OCI-LY1 (cell line): ENCODE data around the gene UGGT1.

Experiments used
- H2AFZ ChIP-seq: fragments of 200-600 bp; sonication (generic), shearing (Covaris generic); 2 replicates; pipeline ENCODE4 v1.6.0; 2014; ENCODE audit warnings: antibody characterized with exemption, mild to moderate bottlenecking, low read length
- H3F3A ChIP-seq: fragments of 200-600 bp; sonication (generic), shearing (Covaris generic); 2 replicates; pipeline ENCODE4 v1.6.0; 2014; ENCODE audit warnings: mild to moderate bottlenecking, antibody characterized with exemption, low read length, moderate library complexity; ENCODE audit not compliant: insufficient read depth
- H3K27ac ChIP-seq: fragments of 200-600 bp; sonication (generic); 2 replicates; pipeline ENCODE4 v1.5.1; 2014; ENCODE audit warnings: low read length, mixed run types, mild to moderate bottlenecking, low read depth; ENCODE audit not compliant: poor library complexity, severe bottlenecking
- H3K27me3 ChIP-seq: fragments of 200-600 bp; sonication (generic); 2 replicates; pipeline ENCODE4 v1.6.0; 2014; ENCODE audit warnings: antibody characterized with exemption, mild to moderate bottlenecking, low read length, moderate library complexity; ENCODE audit not compliant: insufficient read depth
- H3K36me3 ChIP-seq: fragments of 200-600 bp; sonication (generic); 2 replicates; pipeline ENCODE4 v1.6.1; 2014; ENCODE audit warnings: mild to moderate bottlenecking, antibody characterized with exemption, low read length, moderate library complexity, mixed read lengths; ENCODE audit not compliant: insufficient read depth
- H3K4me1 ChIP-seq: fragments of 200-600 bp; sonication (generic); 2 replicates; pipeline ENCODE4 v1.5.1; 2014; ENCODE audit warnings: mild to moderate bottlenecking, low read length, moderate library complexity; ENCODE audit not compliant: insufficient read depth, severe bottlenecking
- H3K4me2 ChIP-seq: fragments of 200-600 bp; sonication (generic), shearing (Covaris generic); 2 replicates; pipeline ENCODE4 v1.6.1; 2014; ENCODE audit warnings: low read length
- H3K4me3 ChIP-seq: fragments of 200-600 bp; sonication (generic); 2 replicates; pipeline ENCODE4 v1.5.1; 2014; ENCODE audit warnings: low read length, low read depth, mild to moderate bottlenecking, mixed read lengths; ENCODE audit not compliant: poor library complexity, severe bottlenecking
- H3K79me2 ChIP-seq: fragments of 200-600 bp; shearing (Covaris generic); 2 replicates; pipeline ENCODE4 v1.6.1; 2016; ENCODE audit warnings: mixed run types, low read length, mixed read lengths; ENCODE audit not compliant: insufficient read depth
- H3K9ac ChIP-seq: fragments of 200-600 bp; sonication (generic), shearing (Covaris generic); 2 replicates; pipeline ENCODE4 v1.6.1; 2014; ENCODE audit warnings: mild to moderate bottlenecking, low read length, mixed read lengths
- H3K9me2 ChIP-seq: fragments of 200-600 bp; sonication (generic), shearing (Covaris generic); 2 replicates; pipeline ENCODE4 v1.6.1; 2014; ENCODE audit warnings: low read depth, mild to moderate bottlenecking, low read length, mixed read lengths
- H3K9me3 ChIP-seq: fragments of 200-600 bp; shearing (Covaris generic); 2 replicates; pipeline ENCODE4 v1.6.1; 2014; ENCODE audit warnings: low read length, mixed read lengths
- H4K20me1 ChIP-seq: fragments of 200-600 bp; sonication (generic), shearing (Covaris generic); 2 replicates; pipeline ENCODE4 v1.6.0; 2016; ENCODE audit warnings: mild to moderate bottlenecking, low read length; ENCODE audit not compliant: insufficient read depth
- EZH2 ChIP-seq: fragments of 200-600 bp; sonication (generic), shearing (Covaris generic); IDR thresholded peaks from 2 replicates; pipeline ENCODE4 v1.8.0; 2017; ENCODE audit warnings: borderline replicate concordance, mixed run types, mild to moderate bottlenecking, antibody characterized with exemption, low read length, moderate library complexity, mixed read lengths
- TF ChIP-seq, protein P1 (sequence below): fragments of 200-600 bp; sonication (generic), shearing (Covaris generic); IDR thresholded peaks from 2 replicates; pipeline ENCODE4 v1.5.1; 2017; ENCODE audit warnings: mild to moderate bottlenecking, antibody characterized with exemption, low read length, moderate library complexity, mixed read lengths

Gene UGGT1

DNA sequence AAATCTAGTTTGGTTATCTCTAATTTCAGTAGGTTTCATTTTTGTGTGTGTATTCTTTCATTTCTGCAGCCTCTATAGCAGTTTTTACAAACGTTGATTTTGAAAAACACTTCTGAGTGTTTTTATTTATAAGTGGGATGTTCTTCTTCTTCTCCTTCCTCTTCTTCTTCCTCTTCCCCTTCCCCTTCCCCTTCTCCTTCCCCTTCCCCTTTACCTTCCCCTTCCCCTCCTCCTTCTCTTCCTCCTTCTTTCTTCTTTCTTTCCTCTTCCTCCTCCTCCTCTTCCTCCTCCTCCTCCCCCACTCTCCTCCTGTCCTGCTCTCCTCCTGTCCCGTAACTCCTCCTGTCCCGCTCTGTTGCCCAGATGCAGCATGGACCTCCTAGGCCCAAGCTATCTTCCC is 4.2 kb downstream of the UGGT1 start:
- H3K79me2 ChIP-seq = peaks cover 53% of the 10 kb centered on the region
- no peaks in the 10 kb centered on the region for H4K20me1 ChIP-seq

DNA sequence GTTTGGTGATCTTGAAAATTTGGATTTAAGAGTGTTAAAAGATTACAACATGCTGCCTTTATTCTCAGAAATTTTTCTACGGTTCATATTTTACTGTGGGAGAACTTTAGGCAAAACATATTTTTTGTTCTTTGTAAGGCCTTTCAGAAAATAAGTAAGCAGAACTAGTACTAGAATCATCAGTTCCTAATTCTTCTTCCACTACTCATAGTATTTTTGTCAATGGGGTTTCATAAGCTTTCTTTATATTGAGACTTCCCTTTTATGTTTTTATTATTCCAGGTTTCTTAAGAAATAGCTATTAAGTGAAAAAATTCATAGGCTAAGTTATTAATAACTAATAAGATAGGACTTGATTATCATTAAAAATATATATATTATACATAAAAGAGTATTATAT is 12.4 kb downstream of the UGGT1 start:
- Histone ChIP-seq H3K9me2 (no peaks in the 10 kb centered on the region), H3K9ac (no peak overlapping the region), H3K9me3 (no peaks in the 10 kb centered on the region), H3K4me3 (no peak overlapping the region), H3K79me2 (peaks cover 24% of the 10 kb centered on the region), H4K20me1 (0 out of 2 replicates have a peak, but pooled peaks cover 3% of the 10 kb centered on the region), H2AFZ (no peak overlapping the region), H3K27ac (no peak overlapping the region), H3K4me2 (no peak overlapping the region), H3K27me3 (no peaks in the 10 kb centered on the region), H3F3A (no peaks in the 10 kb centered on the region), H3K4me1 (no peaks in the 10 kb centered on the region), H3K36me3 (peaks cover 66% of the 10 kb centered on the region)
- TF ChIP-seq, protein P1, sequence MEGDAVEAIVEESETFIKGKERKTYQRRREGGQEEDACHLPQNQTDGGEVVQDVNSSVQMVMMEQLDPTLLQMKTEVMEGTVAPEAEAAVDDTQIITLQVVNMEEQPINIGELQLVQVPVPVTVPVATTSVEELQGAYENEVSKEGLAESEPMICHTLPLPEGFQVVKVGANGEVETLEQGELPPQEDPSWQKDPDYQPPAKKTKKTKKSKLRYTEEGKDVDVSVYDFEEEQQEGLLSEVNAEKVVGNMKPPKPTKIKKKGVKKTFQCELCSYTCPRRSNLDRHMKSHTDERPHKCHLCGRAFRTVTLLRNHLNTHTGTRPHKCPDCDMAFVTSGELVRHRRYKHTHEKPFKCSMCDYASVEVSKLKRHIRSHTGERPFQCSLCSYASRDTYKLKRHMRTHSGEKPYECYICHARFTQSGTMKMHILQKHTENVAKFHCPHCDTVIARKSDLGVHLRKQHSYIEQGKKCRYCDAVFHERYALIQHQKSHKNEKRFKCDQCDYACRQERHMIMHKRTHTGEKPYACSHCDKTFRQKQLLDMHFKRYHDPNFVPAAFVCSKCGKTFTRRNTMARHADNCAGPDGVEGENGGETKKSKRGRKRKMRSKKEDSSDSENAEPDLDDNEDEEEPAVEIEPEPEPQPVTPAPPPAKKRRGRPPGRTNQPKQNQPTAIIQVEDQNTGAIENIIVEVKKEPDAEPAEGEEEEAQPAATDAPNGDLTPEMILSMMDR = no peak
- TF ChIP-seq EZH2 = no peak

More for the DNA sequence above, 4.2 kb downstream of the UGGT1 start:
- H3K27me3 ChIP-seq = no peaks in the 10 kb centered on the region
- TF ChIP-seq EZH2 = no peak
- TF ChIP-seq, protein P1 = no peak
- peaks cover 34% of the 10 kb centered on the region for H3K4me1 ChIP-seq
- H3F3A ChIP-seq = no peaks in the 10 kb centered on the region
- no peaks in the 10 kb centered on the region for H3K9me3 ChIP-seq
- no peak overlapping the region for H3K27ac ChIP-seq
- no peak overlapping the region for H2AFZ ChIP-seq
- H3K9ac ChIP-seq = no peak overlapping the region
- no peak overlapping the region for H3K4me2 ChIP-seq
- H3K36me3 ChIP-seq = peaks cover 38% of the 10 kb centered on the region
- no peak overlapping the region for H3K4me3 ChIP-seq
- H3K9me2 ChIP-seq = no peaks in the 10 kb centered on the region

- H3K9ac ChIP-seq = no peak overlapping the region
- TF ChIP-seq EZH2 = no peak
- no peaks in the 10 kb centered on the region for H3K9me3 ChIP-seq
- no peaks in the 10 kb centered on the region for H3K9me2 ChIP-seq
- no peak overlapping the region for H2AFZ ChIP-seq
- no peak overlapping the region for H3K4me2 ChIP-seq
- peaks cover 66% of the 10 kb centered on the region for H3K36me3 ChIP-seq
- peaks cover 24% of the 10 kb centered on the region for H3K79me2 ChIP-seq
- no peaks in the 10 kb centered on the region for H3K27me3 ChIP-seq
- 0 out of 2 replicates have a peak, but pooled peaks cover 3% of the 10 kb centered on the region for H4K20me1 ChIP-seq
- no peak overlapping the region for H3K4me3 ChIP-seq
- no peaks in the 10 kb centered on the region for H3K4me1 ChIP-seq
- no peak overlapping the region for H3K27ac ChIP-seq
- H3F3A ChIP-seq = no peaks in the 10 kb centered on the region
These were observed 14.1 kb downstream of the UGGT1 start for GRCh38 chr2:128105072-128105471.

GRCh38 chr2:128108166-128108565 is 17.2 kb downstream of the UGGT1 start:
- no peak overlapping the region for H3K9ac ChIP-seq
- H4K20me1 ChIP-seq = 0 out of 2 replicates have a peak, but pooled peaks cover 3% of the 10 kb centered on the region
- H3K79me2 ChIP-seq = 0 out of 2 replicates have a peak, but pooled peaks cover 4% of the 10 kb centered on the region
- H3K9me3 ChIP-seq = no peaks in the 10 kb centered on the region
- H3F3A ChIP-seq = no peaks in the 10 kb centered on the region
- H2AFZ ChIP-seq = no peak overlapping the region
- H3K27me3 ChIP-seq = no peaks in the 10 kb centered on the region
- H3K36me3 ChIP-seq = peaks cover 62% of the 10 kb centered on the region
- no peak overlapping the region for H3K4me3 ChIP-seq
- no peaks in the 10 kb centered on the region for H3K9me2 ChIP-seq
- H3K4me1 ChIP-seq = no peaks in the 10 kb centered on the region
- H3K4me2 ChIP-seq = no peak overlapping the region
- no peak for TF ChIP-seq EZH2
- TF ChIP-seq, protein P1 = no peak
- H3K27ac ChIP-seq = no peak overlapping the region
